ENCODE measurements around the gene ZFYVE21. TPM values are rescaled to one million over a fixed set of nuclear protein-coding genes. Genes with fewer than 3 reads are reported as not detected.

ZFYVE21 gene
- total and polyA plus RNA-seq, 4 donors = 28.0 to 36.9 (median 30.8) TPM

DNA sequence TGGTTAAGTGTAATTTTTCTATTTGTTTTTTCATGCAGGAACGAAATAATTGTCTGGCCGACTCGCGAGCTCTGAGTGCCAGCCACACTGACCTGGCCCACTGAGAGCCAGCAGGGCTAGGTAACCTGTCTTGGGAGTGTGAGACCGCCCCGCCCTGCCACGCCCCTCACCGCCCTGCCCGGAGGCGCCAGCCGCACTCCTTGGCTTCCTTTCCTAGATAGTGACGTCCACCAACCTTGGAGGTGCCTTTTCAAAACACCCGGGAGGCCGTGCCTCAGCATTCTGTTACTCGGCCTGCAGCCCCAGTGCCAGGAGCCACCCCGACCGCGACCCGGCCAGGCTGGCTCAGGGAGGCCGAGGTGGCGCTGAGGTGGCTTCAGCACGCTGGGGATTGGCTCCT lies 22.1 kb upstream of the ZFYVE21 start:
- H3K4me1 ChIP-seq (ENCODE audit: control insufficient read depth in 4 of 4, insufficient read depth in 4 of 4, low read length in 3 of 4) = peaks cover 0 to 2% (median 2%) of the 10 kb centered on the region in 4 donors
- DNase-seq (ENCODE audit: low spot score) = no peak
- H3K9me3 ChIP-seq (ENCODE audit: control insufficient read depth in 4 of 4, low read length in 3 of 4) = no peaks in the 10 kb centered on the region
- no peaks in the 10 kb centered on the region for H3K27me3 ChIP-seq (ENCODE audit: control insufficient read depth in 4 of 4, insufficient read depth in 4 of 4, low read length in 3 of 4)
- no peak overlapping the region for H3K9ac ChIP-seq (ENCODE audit: low read depth in 1 of 2, low read length in 2 of 2)
- WGBS = 87% methylated on average over 22 of the region's 22 CpGs
- H3K4me3 ChIP-seq (ENCODE audit: low read depth in 1 of 3, low read length in 3 of 3) = no peak overlapping the region
- no peak overlapping the region for H3K27ac ChIP-seq (ENCODE audit: low read depth in 1 of 2, low read length in 2 of 2)
- TF ChIP-seq GABPA (IDR thresholded peaks at IDR 0.05 in 1 of 2, conservative IDR thresholded peaks at IDR 0.05 in 1 of 2) = no peak
- TF ChIP-seq, protein P1, sequence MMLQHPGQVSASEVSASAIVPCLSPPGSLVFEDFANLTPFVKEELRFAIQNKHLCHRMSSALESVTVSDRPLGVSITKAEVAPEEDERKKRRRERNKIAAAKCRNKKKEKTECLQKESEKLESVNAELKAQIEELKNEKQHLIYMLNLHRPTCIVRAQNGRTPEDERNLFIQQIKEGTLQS (IDR thresholded peaks at IDR 0.05) = no peak
- TF ChIP-seq, protein P2, sequence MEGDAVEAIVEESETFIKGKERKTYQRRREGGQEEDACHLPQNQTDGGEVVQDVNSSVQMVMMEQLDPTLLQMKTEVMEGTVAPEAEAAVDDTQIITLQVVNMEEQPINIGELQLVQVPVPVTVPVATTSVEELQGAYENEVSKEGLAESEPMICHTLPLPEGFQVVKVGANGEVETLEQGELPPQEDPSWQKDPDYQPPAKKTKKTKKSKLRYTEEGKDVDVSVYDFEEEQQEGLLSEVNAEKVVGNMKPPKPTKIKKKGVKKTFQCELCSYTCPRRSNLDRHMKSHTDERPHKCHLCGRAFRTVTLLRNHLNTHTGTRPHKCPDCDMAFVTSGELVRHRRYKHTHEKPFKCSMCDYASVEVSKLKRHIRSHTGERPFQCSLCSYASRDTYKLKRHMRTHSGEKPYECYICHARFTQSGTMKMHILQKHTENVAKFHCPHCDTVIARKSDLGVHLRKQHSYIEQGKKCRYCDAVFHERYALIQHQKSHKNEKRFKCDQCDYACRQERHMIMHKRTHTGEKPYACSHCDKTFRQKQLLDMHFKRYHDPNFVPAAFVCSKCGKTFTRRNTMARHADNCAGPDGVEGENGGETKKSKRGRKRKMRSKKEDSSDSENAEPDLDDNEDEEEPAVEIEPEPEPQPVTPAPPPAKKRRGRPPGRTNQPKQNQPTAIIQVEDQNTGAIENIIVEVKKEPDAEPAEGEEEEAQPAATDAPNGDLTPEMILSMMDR (IDR thresholded peaks at IDR 0.05; ENCODE audit: low read depth, low read length, missing input control) = no peak
- no peak for TF ChIP-seq TAF1 (conservative IDR thresholded peaks at IDR 0.05)
- no peak for TF ChIP-seq RXRA (IDR thresholded peaks at IDR 0.05)
- no peak for TF ChIP-seq YY1 (IDR thresholded peaks at IDR 0.05)
- no peak for TF ChIP-seq FOXA2 (IDR thresholded peaks at IDR 0.05)
- peaks cover 15 to 33% (median 26%) of the 10 kb centered on the region in 4 donors for H3K36me3 ChIP-seq (ENCODE audit: control insufficient read depth in 4 of 4, insufficient read depth in 3 of 4, low read depth in 1 of 4, low read length in 3 of 4)

DNA sequence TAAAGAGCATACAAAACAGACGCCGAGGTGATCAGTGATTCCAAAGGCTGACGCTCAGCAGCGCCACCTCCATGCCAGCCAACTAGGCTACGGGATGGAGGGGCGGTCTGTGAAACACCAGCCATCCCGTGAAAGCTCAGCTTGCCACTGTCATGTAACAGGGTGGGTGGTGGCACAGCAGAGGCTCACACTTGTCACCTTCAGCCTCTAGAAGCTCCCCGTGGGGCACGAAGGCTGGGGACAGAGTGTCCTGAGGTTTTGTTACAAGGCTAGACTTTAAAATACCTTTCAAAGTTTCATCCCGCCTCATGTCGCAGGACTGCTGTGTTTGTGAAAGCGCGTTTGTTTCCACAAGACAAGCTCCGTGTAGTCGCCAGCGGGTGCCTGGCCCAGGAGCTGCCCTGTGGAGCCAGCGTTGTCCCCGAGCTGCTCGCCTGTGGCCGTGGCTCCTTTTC lies 21.0 kb upstream of the ZFYVE21 start:
- Histone ChIP-seq H3K27me3 (ENCODE audit: control insufficient read depth in 4 of 4, insufficient read depth in 4 of 4, low read length in 3 of 4) (no peaks in the 10 kb centered on the region), H3K9me3 (ENCODE audit: control insufficient read depth in 4 of 4, low read length in 3 of 4) (no peaks in the 10 kb centered on the region), H3K27ac (ENCODE audit: low read depth in 1 of 2, low read length in 2 of 2) (no peak overlapping the region), H3K9ac (ENCODE audit: low read depth in 1 of 2, low read length in 2 of 2) (no peak overlapping the region), H3K36me3 (ENCODE audit: control insufficient read depth in 4 of 4, insufficient read depth in 3 of 4, low read depth in 1 of 4, low read length in 3 of 4) (peaks cover 19 to 27% (median 22%) of the 10 kb centered on the region in 4 donors), H3K4me3 (ENCODE audit: low read depth in 1 of 3, low read length in 3 of 3) (no peak overlapping the region), H3K4me1 (ENCODE audit: control insufficient read depth in 4 of 4, insufficient read depth in 4 of 4, low read length in 3 of 4) (peaks cover 1 to 5% (median 2%) of the 10 kb centered on the region in 4 donors)
- WGBS = 92% methylated on average over 20 of the region's 20 CpGs
- DNase-seq (ENCODE audit: low spot score) = no peak
- TF ChIP-seq RXRA (IDR thresholded peaks at IDR 0.05) = no peak
- TF ChIP-seq EGR1 (IDR thresholded peaks at IDR 0.05; ENCODE audit: low read depth in 2 of 2) = no peak
- TF ChIP-seq YY1 (IDR thresholded peaks at IDR 0.05) = no peak

DNA sequence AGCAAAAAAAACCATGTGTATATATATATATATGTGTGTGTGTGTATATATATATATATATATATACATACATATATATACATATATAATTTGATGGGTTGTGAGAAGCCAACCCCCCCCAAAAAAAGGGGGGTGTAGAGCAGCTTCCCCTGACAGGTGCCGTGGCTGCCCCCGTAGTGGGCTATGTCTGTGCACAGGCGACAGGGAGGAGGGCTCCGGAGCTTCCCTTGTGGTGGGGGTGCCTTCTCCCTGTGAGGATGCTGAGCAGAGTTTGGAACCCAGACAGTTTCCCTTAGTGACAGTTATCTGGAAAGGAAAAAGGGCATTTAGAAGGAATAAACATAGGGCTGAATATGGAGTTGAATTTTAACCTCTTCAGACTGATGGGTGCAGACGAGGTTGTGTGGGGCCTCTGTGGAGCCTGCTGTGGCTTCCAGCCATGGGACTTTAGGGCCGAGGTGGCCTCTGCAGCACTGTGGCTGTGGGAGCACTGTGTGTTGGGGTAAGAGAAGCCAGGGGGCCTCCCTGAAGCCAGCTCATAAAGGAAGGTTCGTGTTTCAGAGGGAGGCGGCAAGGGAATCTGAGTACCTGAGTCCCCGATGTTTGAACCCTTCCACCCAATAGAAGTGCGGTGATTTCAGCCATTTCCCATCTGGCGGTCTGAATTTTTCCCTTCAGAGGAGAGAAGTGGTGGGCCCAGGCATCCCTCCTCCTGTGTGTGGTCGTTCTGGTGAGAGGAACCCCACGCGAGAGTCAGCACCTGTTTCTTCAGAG lies 20.1 kb upstream of the ZFYVE21 start:
- no peak for DNase-seq (ENCODE audit: low spot score)
- Histone ChIP-seq H3K9ac (ENCODE audit: low read depth in 1 of 2, low read length in 2 of 2) (no peak overlapping the region), H3K4me1 (ENCODE audit: control insufficient read depth in 4 of 4, insufficient read depth in 4 of 4, low read length in 3 of 4) (peaks cover 3 to 13% (median 7%) of the 10 kb centered on the region in 4 donors), H3K27ac (ENCODE audit: low read depth in 1 of 2, low read length in 2 of 2) (no peak overlapping the region), H3K27me3 (ENCODE audit: control insufficient read depth in 4 of 4, insufficient read depth in 4 of 4, low read length in 3 of 4) (no peaks in the 10 kb centered on the region), H3K4me3 (ENCODE audit: low read depth in 1 of 3, low read length in 3 of 3) (no peak overlapping the region), H3K36me3 (ENCODE audit: control insufficient read depth in 4 of 4, insufficient read depth in 3 of 4, low read depth in 1 of 4, low read length in 3 of 4) (peaks cover 19 to 27% (median 22%) of the 10 kb centered on the region in 4 donors), H3K9me3 (ENCODE audit: control insufficient read depth in 4 of 4, low read length in 3 of 4) (no peaks in the 10 kb centered on the region)
- WGBS = 78% methylated on average over 14 of the region's 14 CpGs
- TF ChIP-seq FOXA2 (IDR thresholded peaks at IDR 0.05) (no peak), SP1 (IDR thresholded peaks at IDR 0.05) (no peak), NR2F2 (IDR thresholded peaks at IDR 0.05) (no peak), HNF4G (IDR thresholded peaks at IDR 0.05) (no peak), EGR1 (IDR thresholded peaks at IDR 0.05; ENCODE audit: low read depth in 2 of 2) (no peak), RAD21 (IDR thresholded peaks at IDR 0.05) (no peak)
- TF ChIP-seq, protein P2 (IDR thresholded peaks at IDR 0.05; ENCODE audit: low read depth, low read length, missing input control) = no peak

Measured in liver (tissue), 9 donors.